Uterus (tissue), 4 donors: ENCODE results near the gene ZNF804B. TPM values are rescaled to one million over a fixed set of nuclear protein-coding genes. Genes with fewer than 3 reads are reported as not detected.

Experiments used
- DNase-seq, 2 donors: peaks; one replicate each; pipeline ENCODE4 v3.0.0-alpha.2; 2019 to 2020
- H3K27ac ChIP-seq, 2 donors: fragments of 200-600 bp; sonication (generic); 1 replicate in 1 of 2; 2 replicates in 1 of 2; pipeline ENCODE4 v1.5.1; 2016 to 2018
- H3K27me3 ChIP-seq, 2 donors: fragments of 200-600 bp; sonication (generic); one replicate each; pipeline ENCODE4 v1.5.1; 2018 to 2019; ENCODE audit warnings: control low read depth in 1 of 2
- H3K36me3 ChIP-seq, 2 donors: fragments of 200-600 bp; sonication (generic); one replicate each; pipeline ENCODE4 v1.5.1; 2019; ENCODE audit warnings: control low read depth in 1 of 2
- H3K4me1 ChIP-seq, 2 donors: fragments of 200-600 bp; sonication (generic); one replicate each; pipeline ENCODE4 v1.5.1; 2018 to 2019; ENCODE audit warnings: control low read depth in 1 of 2
- H3K4me3 ChIP-seq, 2 donors: fragments of 200-600 bp; sonication (generic); 1 replicate in 1 of 2; 2 replicates in 1 of 2; pipeline ENCODE4 v1.5.1; 2018 to 2019; ENCODE audit warnings: mild to moderate bottlenecking in 1 of 2
- H3K9me3 ChIP-seq, 2 donors: fragments of 200-600 bp; sonication (generic); one replicate each; pipeline ENCODE4 v1.5.1; 2019; ENCODE audit warnings: control low read depth in 1 of 2
- CTCF ChIP-seq, 4 experiments: fragments of 200-600 bp in 2 of 4; fragments of 450-650 bp in 2 of 4; sonication (generic) in 2 of 4; IDR thresholded peaks; one replicate each; pipeline ENCODE4 v1.5.1; 2016 to 2019; ENCODE audit warnings: antibody characterized with exemption in 4 of 4, mild to moderate bottlenecking in 2 of 4, moderate library complexity in 1 of 4
- POLR2A ChIP-seq, 2 donors: fragments of 450-650 bp; IDR thresholded peaks; one replicate each; pipeline ENCODE4 v1.6.1; 2016; ENCODE audit warnings: antibody characterized with exemption in 2 of 2, mild to moderate bottlenecking in 1 of 2, moderate library complexity in 1 of 2
- intact Hi-C: fragments of 100-400 bp; cut with DNase I; formaldehyde crosslinking; loops from one replicate; pipeline ENCODE4 v1.15.1; 2023; ENCODE audit warnings: low total_unique reads
- total RNA-seq, 4 donors: library from RNA; depleted of rRNA in 3 of 4; stranded (reverse); fragments of >200 nt in 3 of 4; gene quantifications; one replicate each; pipeline versions ENCODE4 v1.1.0 to v1.2.4, GENCODE V29; 2014 to 2023
- donor health status: DM: yes; HTN: yes; CAD: no.

ZNF804B gene
- total RNA-seq, 4 donors from 2014 or later, result 0.07 TPM; not detected in 3

GRCh38 chr7:89017695-89018094 is 258.2 kb downstream of the ZNF804B start:
- intact Hi-C loops, result no loop called here
- no peaks in the 10 kb centered on the region for H3K27me3 ChIP-seq
- H3K4me1 ChIP-seq, result no peaks in the 10 kb centered on the region
- H3K9me3 ChIP-seq, result peaks cover 0 to 3% of the 10 kb centered on the region in 2 donors
- H3K36me3 ChIP-seq, result no peaks in the 10 kb centered on the region
- H3K27ac ChIP-seq, result no peak overlapping the region
- no peak overlapping the region for H3K4me3 ChIP-seq
- TF ChIP-seq POLR2A (IDR thresholded peaks at IDR 0.05), result no peak
- no peak for TF ChIP-seq CTCF (IDR thresholded peaks at IDR 0.05)
- no peak for DNase-seq

GRCh38 chr7:89021741-89022140 is 262.2 kb downstream of the ZNF804B start:
- TF ChIP-seq CTCF (IDR thresholded peaks at IDR 0.05) (no peak), POLR2A (IDR thresholded peaks at IDR 0.05) (no peak)
- Histone ChIP-seq H3K27ac (no peak overlapping the region), H3K27me3 (no peaks in the 10 kb centered on the region), H3K4me1 (no peaks in the 10 kb centered on the region), H3K9me3 (peaks cover 0 to 3% of the 10 kb centered on the region in 2 donors), H3K4me3 (no peak overlapping the region), H3K36me3 (no peaks in the 10 kb centered on the region)
- intact Hi-C loops, result no loop called here
- no peak for DNase-seq

- H3K27me3 ChIP-seq, result no peaks in the 10 kb centered on the region
- intact Hi-C loops, result no loop called here
- no peak overlapping the region for H3K27ac ChIP-seq
- H3K4me1 ChIP-seq, result no peaks in the 10 kb centered on the region
- H3K9me3 ChIP-seq, result peaks cover 0 to 3% of the 10 kb centered on the region in 2 donors
- TF ChIP-seq CTCF (IDR thresholded peaks at IDR 0.05), result no peak
- no peak for TF ChIP-seq POLR2A (IDR thresholded peaks at IDR 0.05)
- no peaks in the 10 kb centered on the region for H3K36me3 ChIP-seq
- H3K4me3 ChIP-seq, result no peak overlapping the region
- no peak for DNase-seq
Observed at GRCh38 chr7:89023206-89023605, 263.7 kb downstream of the ZNF804B start.

- no peaks in the 10 kb centered on the region for H3K36me3 ChIP-seq
- H3K27me3 ChIP-seq, result no peaks in the 10 kb centered on the region
- no peak for DNase-seq
- peaks cover 0 to 3% of the 10 kb centered on the region in 2 donors for H3K9me3 ChIP-seq
- no peak overlapping the region for H3K4me3 ChIP-seq
- intact Hi-C loops, result no loop called here
- H3K4me1 ChIP-seq, result no peaks in the 10 kb centered on the region
- TF ChIP-seq POLR2A (IDR thresholded peaks at IDR 0.05), result no peak
- TF ChIP-seq CTCF (IDR thresholded peaks at IDR 0.05), result no peak
- H3K27ac ChIP-seq, result no peak overlapping the region
Observed at GRCh38 chr7:89023877-89024276, 264.4 kb downstream of the ZNF804B start.

GRCh38 chr7:89027781-89028180 is 268.3 kb downstream of the ZNF804B start:
- H3K4me3 ChIP-seq, result no peak overlapping the region
- intact Hi-C loops, result no loop called here
- no peaks in the 10 kb centered on the region for H3K27me3 ChIP-seq
- DNase-seq, result no peak
- H3K9me3 ChIP-seq, result no peaks in the 10 kb centered on the region
- H3K27ac ChIP-seq, result no peak overlapping the region
- no peaks in the 10 kb centered on the region for H3K4me1 ChIP-seq
- H3K36me3 ChIP-seq, result no peaks in the 10 kb centered on the region
- TF ChIP-seq CTCF (IDR thresholded peaks at IDR 0.05) (no peak), POLR2A (IDR thresholded peaks at IDR 0.05) (no peak)
